ENCODE data around the gene ZNF541.
"Not testable (repeated sequence)": the region's sequence is repeated elsewhere in the genome, so short reads cannot be mapped to it uniquely, and the experiment has no call there.

The ZNF541 gene

GRCh38 chr19:47600246-47601179 lies 27.6 kb upstream of the ZNF541 start:
- peak; percentile 99 for DNase-seq (ENCODE audit: low read depth)

- not testable (repeated sequence) for DNase-seq (ENCODE audit: low read depth)
These were observed 26.8 kb upstream of the ZNF541 start for GRCh38 chr19:47599671-47600245.

GRCh38 chr19:47598407-47599349 lies 25.7 kb upstream of the ZNF541 start:
- DNase-seq (ENCODE audit: low read depth), result peak; percentile 97

- no peak for DNase-seq (ENCODE audit: low read depth)
These were observed 23.0 kb upstream of the ZNF541 start for GRCh38 chr19:47595944-47596343.

GRCh38 chr19:47593860-47594259 lies 20.9 kb upstream of the ZNF541 start:
- DNase-seq (ENCODE audit: low read depth), result no peak

- no peak for DNase-seq (ENCODE audit: low read depth)
These were observed 16.9 kb upstream of the ZNF541 start for GRCh38 chr19:47589824-47590223.

- DNase-seq (ENCODE audit: low read depth), result no peak
These were observed 14.3 kb upstream of the ZNF541 start for GRCh38 chr19:47587295-47587694.

GRCh38 chr19:47583161-47583560 lies 10.2 kb upstream of the ZNF541 start:
- not testable (repeated sequence) for DNase-seq (ENCODE audit: low read depth)

- DNase-seq (ENCODE audit: low read depth), result peak; percentile 47
These were observed 9.5 kb upstream of the ZNF541 start for GRCh38 chr19:47582320-47582909.

GRCh38 chr19:47581605-47582319 lies 8.8 kb upstream of the ZNF541 start:
- DNase-seq (ENCODE audit: low read depth), result no peak

GRCh38 chr19:47580397-47580796 lies 7.4 kb upstream of the ZNF541 start:
- no peak for DNase-seq (ENCODE audit: low read depth)

- no peak for DNase-seq (ENCODE audit: low read depth)
These were observed 313 bp downstream of the ZNF541 start for GRCh38 chr19:47572635-47573034.

GRCh38 chr19:47569331-47569730 lies 3.6 kb downstream of the ZNF541 start:
- no peak for DNase-seq (ENCODE audit: low read depth)

GRCh38 chr19:47564081-47564480 lies 8.9 kb downstream of the ZNF541 start:
- no peak for DNase-seq (ENCODE audit: low read depth)

- no peak for DNase-seq (ENCODE audit: low read depth)
These were observed 11.4 kb downstream of the ZNF541 start for GRCh38 chr19:47561440-47562057.

GRCh38 chr19:47560999-47561398 lies 11.9 kb downstream of the ZNF541 start:
- DNase-seq (ENCODE audit: low read depth), result no peak

- no peak for DNase-seq (ENCODE audit: low read depth)
These were observed 22.8 kb downstream of the ZNF541 start for GRCh38 chr19:47550129-47550528.

- no peak for DNase-seq (ENCODE audit: low read depth)
These were observed 23.6 kb downstream of the ZNF541 start for GRCh38 chr19:47549261-47549862.

GRCh38 chr19:47547199-47547598 lies 25.7 kb downstream of the ZNF541 start:
- DNase-seq (ENCODE audit: low read depth), result no peak
